GM19099 (cell line): ENCODE results near the gene NDUFAF8.

Source experiments
- POLR2A ChIP-seq: IDR thresholded peaks from 3 replicates; pipeline ENCODE4 v1.6.1; 2011; ENCODE audit warnings: low read depth; ENCODE audit not compliant: insufficient read length; ENCODE audit errors: extremely low read depth

The NDUFAF8 gene

DNA sequence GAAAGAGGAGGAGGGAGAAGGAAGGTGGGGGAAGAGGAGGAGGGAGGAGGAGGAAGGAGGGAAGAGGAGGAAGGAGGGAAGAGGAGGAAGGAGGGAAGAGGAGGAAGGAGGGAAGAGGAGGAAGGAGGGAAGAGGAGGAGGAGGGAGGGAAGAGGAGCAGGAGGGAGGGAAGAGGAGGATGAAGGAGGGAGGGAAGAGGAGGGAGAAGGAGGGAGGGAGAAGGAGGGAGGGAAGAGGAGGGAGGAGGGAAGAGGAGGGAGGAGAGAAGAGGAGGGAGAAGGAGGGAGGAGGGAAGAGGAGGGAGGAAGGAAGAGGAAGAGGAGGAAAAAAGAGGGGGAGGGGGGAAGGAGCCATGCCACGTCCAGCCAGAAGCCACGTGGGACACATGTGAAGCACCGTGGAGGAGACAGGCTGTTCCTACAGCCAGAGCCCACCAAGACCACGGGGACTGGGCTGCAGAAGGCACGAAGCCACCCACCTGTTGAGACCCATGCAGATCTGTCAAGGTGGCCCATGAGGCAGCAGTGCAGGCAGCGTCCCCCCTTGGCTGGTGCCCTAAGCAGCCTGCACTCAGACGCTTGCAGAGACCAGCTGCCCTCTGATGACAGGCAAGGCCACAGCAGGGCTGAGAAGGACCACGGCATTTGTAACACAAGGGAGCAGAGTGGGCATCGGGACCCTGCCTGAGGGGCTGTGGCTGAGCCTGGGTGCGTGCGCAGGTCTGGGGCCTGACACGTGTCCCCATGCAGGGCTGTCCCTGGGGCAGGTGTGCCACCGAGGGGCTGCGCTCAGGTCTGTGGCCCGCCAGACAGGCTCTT, 10.3 kb downstream of the NDUFAF8 start:
- TF ChIP-seq POLR2A = no peak

DNA sequence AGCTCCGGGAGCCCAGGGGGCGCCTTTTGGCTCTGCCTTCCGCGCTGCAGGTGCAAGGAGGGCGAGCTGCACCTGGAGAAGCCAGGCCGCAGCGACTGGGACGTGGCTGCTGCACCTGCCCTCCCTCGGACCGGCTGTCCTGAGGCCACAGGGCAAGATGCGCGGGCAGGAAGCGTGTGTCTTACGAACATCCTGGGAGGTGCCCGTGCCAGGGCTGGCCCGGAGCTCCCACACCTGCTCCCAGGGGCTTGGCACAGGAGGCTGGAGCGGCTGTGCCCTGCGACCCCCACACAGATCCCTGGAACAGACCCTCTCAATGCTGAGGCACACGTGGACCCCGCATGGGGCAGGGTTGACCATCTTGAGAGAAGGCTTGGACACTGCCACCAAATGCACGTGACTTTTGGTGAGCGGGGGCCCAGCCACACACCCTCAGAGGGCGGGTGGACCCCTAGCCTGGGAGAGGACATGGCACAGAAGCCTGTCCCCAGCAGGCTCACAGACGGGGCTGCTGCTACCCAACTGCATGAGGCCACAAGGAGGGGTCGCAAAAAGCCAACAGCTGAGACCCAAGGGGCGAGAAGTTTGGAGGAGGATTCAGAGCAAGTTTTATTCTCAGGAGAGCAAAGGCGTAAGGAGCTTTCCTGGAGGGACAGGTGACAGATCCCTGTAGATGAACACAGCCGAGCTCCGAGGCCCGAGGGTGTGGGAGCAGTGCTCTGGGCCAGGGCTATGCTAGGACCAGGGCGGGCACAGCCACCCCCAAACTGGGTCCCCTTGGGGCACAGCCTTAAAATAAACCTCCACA, 11.4 kb downstream of the NDUFAF8 start:
- no peak for TF ChIP-seq POLR2A

DNA sequence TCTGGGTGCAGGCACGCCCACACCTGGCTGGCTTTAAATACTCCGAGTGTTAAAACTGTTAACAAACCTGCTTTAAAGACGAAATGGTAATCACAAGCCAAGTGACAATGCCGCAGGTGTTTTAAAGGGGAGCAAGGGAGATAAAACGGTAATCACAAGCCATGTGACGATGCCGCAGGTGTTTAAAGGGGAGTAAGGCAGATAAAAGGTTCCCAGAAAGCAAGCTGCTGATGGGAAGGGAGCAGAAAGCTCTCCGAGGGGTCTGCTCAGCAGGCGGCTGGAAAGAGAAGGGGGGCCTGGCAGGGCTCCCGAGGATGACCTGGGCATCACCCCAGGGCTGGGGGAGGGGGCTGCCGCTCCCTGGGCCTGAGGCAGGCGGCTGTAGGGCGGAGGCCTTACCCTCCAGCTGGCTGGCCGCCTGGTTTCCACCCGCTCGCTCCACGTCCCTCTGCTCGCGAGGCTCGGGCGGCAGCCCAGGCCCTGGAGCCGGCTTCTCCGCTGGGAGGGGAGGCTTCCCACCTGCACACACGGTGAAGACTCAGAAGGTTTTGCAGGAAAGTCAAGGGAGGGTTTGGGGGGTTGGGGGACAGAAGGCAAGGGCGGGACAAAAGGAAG, 12.1 kb downstream of the NDUFAF8 start:
- no peak for TF ChIP-seq POLR2A

DNA sequence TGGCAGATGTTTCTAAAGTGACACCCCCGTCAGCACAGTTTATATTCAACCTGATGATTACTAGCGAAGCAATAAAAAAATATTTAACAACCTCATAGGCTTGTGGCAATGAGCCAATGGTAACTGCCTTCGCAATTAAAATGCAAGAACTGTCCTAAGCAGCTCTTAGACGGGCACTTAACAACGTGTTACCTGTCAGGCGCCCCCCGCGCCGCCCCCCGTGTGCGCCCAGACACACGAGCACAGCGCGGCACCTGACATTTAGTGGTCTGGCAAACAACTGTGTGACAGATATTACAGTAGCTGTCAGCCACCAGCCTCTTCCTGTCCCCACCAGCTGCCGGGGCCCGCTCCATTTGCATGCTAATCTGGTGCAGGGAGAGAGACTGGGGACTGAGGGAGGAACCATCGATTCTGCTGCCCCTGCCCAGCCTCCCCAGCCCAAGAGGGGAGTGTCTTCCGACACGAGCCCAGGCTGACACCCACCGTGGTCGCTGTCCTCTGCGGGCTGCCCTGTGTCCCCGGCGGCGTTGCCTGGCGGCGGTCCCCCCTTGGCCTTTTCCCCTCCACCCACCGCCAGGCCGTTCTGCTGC, 12.7 kb downstream of the NDUFAF8 start:
- TF ChIP-seq POLR2A = no peak

DNA sequence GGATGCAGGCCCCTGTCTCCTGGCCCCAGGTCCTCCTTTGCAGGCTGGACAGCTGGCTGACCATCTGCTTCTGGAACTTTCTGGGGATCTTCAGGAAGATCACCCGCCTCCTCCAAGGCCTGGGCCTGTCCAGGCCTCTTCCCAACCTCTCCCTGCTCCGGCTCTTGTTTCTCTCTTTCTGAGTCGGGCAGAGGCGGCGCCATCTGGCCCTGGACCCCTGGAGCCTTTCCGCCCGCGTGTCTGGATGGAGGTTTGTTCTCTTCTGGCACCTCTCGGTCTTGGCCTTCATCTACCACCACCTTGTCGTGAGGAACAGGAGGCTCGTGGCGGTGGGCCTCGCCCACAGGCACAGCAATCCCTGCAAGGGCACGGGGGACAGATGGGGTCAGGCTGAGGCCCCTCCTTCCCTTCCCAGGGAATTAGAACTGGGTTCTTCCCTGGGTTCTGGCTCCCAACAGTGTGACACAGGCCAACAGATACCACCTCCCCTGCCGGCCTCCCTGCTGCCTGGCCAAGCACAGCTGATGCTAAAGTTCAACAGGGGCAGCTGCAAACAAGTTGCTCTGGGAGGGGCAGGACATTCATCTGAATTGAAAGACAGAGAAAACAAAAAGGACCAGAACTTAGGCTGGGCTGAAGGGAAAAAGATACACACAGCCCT, 13.3 kb downstream of the NDUFAF8 start:
- TF ChIP-seq POLR2A = no peak

DNA sequence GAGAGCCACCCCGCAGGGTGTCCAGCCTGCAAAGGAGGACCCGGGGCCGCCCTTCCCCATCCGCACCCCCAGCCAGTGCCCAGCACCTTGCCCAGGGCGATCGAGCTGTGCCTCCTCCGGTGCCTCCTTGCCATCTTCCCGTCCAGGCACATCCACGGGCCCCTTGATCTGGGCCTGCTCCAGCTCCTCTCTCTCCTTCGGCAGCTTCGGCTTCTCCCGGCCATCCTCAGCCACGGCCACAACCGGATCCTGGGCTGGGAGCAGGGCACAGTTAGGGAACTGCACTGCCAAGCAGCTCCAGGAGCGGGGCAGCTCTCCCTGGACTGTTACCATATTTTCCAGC, 13.8 kb downstream of the NDUFAF8 start:
- no peak for TF ChIP-seq POLR2A

DNA sequence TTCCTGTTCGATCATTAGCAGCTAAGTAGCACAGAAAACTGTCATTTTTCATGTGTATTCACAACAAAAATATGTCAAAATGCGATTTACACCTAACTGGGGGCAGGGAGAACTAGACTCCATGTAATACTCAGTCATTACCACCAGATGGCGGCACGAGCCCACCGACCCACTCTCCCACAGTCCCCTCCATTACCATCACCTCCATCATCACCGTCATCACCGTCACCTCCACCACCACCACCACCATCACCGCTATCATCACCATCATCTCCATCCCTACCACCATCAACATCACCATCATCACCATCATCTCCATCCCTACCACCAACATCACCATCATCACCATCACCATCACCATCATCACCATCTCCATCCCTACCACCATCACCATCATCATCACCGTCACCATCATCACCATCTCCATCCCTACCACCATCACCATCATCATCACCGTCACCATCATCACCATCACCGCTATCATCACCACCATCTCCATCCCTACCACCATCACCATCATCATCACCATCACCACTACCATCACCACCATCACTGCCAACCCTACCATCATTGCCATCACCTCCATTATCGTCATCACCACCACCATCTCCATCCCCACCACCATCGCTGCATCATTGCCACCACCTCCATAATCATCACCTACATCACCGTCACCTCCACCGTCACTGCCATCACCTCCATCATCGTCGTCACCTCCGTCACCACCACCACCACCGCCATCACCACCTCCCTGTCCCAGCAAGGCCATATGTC, 14.4 kb downstream of the NDUFAF8 start:
- no peak for TF ChIP-seq POLR2A

DNA sequence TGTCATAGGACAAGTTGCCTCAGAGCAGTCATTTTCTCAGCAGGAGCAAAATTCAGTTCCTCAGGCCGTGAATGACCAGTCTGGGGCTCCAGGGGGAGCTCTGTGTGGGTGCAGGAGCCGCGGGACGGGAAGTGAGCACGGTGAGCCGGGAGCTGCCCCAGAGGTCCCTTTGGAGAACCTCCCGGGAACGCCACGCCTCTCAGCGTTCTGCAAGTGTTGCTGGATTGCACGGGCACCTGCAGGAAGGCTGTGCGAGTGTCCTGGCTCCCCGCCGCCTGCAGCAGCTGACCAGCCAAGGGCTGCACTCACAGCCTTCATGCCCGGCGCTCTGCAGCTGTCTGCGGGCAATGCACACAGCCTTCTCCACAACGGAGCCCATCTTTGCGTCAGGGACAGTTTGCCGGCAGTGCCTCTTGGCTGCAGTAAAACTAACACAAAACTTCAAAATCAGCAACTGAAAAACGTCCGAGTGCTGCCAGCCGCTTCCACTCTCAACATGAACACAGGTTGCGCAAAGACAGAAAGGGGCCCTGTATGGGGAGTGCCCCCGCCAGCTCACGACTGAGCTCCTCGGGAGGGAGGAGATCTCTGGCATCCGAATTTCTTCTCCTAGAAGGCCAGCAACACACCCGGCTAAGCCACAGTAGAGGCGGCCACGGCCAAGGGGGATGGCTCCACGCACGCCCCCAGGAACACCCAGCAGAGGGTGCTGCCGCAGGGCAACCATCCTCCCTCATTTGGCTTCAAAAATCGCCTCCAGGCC, 16.0 kb downstream of the NDUFAF8 start:
- TF ChIP-seq POLR2A = no peak

DNA sequence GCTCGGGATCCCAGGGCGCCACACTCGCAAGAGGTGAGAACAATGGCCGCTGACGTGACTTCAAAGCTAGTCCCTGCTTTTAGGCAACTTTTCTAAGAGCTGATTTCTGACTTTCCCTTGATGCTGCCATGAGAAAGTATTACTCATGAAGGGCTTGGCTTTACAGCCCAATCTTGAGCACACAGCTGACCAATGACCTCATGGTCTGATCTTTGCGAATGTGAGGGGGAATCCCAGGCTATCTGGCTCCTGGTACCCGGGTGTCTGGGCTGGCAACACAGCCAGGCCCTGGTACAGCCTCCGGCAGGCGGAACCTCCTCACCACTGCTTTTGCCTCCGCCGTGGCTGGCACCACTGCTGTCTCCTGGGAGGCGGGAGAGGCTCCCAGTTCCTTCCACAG, 17.5 kb downstream of the NDUFAF8 start:
- TF ChIP-seq POLR2A = no peak

DNA sequence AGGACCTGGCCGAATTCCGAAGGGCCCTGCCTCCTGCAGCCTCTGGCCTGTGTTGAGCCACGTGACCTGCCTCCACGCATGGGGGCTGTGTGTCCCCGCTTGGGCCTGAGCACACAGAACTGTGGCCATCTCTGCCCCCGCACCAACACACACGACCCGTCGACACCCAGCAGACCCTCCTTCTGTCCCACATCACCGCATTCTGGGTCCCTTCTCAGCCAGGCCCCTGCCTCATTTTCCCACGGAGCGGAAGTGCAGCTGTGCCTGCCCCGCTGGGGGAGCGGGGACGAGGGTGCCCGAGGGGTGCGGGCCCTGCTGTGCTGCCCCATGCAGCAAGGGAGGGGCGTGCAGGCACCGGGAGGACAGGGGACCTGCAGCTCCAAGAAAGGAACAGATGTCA, 18.4 kb downstream of the NDUFAF8 start:
- TF ChIP-seq POLR2A = no peak

DNA sequence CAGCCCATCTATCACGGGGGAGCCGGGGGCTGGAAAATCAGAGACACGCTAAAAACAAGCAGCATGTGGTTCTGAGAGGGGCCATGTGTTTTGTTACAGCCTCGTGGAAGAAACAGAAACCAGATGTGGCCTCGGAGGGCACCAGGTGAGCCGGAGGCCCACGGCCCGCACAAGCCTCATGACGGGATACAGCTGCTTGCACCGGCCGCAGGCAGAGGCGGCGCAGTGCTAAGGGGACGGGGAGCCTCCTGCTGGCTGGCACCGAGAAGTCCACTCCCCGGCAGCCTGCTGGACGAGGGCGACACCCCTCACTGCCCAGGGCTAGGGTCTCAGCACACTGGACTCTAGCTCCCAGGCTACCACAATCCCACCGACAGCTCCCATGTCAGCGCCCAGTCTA, 19.2 kb downstream of the NDUFAF8 start:
- no peak for TF ChIP-seq POLR2A

DNA sequence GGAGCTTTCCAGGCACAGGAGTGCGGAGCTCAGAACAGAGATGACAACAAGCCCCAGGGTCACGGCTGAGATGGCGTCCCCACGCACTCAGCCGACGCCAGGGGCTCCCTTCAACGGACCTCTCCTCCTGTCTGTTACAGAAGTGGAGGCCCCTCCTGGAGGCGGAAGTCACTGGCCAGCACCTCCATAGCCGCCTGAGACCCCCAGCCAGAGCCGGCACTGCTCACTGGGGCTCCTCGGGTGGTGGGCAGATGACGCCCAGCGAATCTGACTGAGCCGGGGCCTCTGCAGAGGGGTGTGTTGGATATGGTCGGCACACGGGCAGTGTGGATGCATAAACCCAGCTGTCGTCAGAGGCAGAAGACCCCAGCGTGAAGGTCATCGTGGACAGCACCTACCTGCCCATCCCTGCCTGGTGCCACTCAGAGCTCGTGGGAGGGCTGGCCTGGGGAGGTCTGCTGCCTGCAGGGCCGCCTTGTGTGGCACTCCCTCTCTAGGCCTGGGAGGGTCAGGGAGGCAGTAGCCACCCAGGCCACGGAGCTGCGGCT, 20.0 kb downstream of the NDUFAF8 start:
- TF ChIP-seq POLR2A = no peak

DNA sequence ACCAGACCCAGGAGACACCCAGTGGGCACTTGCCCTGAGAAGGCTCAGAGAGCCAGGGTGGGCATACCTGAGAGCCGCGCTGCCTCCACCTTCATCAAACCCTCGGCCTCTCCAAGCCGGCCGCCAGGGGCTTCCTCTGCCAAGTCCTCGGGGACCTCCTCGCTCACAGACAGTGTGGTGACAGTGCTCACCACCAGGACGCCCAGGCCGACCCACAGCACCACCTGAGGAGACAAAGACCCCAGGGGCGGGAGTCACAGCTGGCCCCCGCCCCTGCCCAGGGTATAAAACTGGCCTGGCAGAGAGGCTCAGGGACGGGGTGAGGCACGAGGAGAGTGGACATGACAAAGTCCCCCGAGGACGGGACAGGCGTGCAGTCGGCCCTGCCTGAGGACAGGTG, 21.1 kb downstream of the NDUFAF8 start:
- TF ChIP-seq POLR2A = no peak
